HEK293 (cell line): ENCODE data around the gene FGD5.

Experiments
- GLIS1 ChIP-seq: fragments of 450-650 bp; formaldehyde crosslinking; IDR thresholded peaks from 2 replicates; pipeline ENCODE4 v1.5.1; 2016; ENCODE audit warnings: missing biosample characterization, missing genetic modification characterization
- IKZF3 ChIP-seq: fragments of 450-650 bp; IDR thresholded peaks from 2 replicates; pipeline ENCODE4 v1.5.0; 2018; ENCODE audit warnings: missing biosample characterization, mild to moderate bottlenecking, missing genetic modification characterization, moderate library complexity
- KLF1 ChIP-seq: fragments of 450-650 bp; formaldehyde crosslinking; IDR thresholded peaks from 2 replicates; pipeline ENCODE4 v1.5.1; 2016; ENCODE audit warnings: missing biosample characterization, missing genetic modification characterization
- KLF10 ChIP-seq: fragments of 450-650 bp; IDR thresholded peaks from 2 replicates; pipeline ENCODE4 v1.5.1; 2018; ENCODE audit warnings: missing biosample characterization, mild to moderate bottlenecking, missing genetic modification characterization
- OSR2 ChIP-seq: fragments of 450-650 bp; formaldehyde crosslinking; IDR thresholded peaks from 2 replicates; pipeline ENCODE4 v1.5.1; 2016; ENCODE audit warnings: missing biosample characterization, missing genetic modification characterization
- PBX3 ChIP-seq: sonication (generic); formaldehyde crosslinking; IDR thresholded peaks from 2 replicates; pipeline ENCODE4 v1.8.1; 2022; ENCODE audit warnings: mild to moderate bottlenecking, moderate library complexity, missing genetic modification reagents
- SALL2 ChIP-seq: fragments of 450-650 bp; formaldehyde crosslinking; IDR thresholded peaks from 2 replicates; pipeline ENCODE4 v1.5.0; 2017; ENCODE audit warnings: missing biosample characterization, mild to moderate bottlenecking, missing genetic modification characterization, borderline replicate concordance
- SCRT2 ChIP-seq: fragments of 450-650 bp; formaldehyde crosslinking; IDR thresholded peaks from 2 replicates; pipeline ENCODE4 v1.5.1; 2016; ENCODE audit warnings: missing biosample characterization, missing genetic modification characterization
- YY2 ChIP-seq: fragments of 450-650 bp; formaldehyde crosslinking; IDR thresholded peaks from 2 replicates; pipeline ENCODE4 v1.5.1; 2016; ENCODE audit warnings: missing biosample characterization, missing genetic modification characterization
- ZNF155 ChIP-seq: fragments of 450-650 bp; formaldehyde crosslinking; IDR thresholded peaks from 2 replicates; pipeline ENCODE4 v1.5.1; 2016; ENCODE audit warnings: missing biosample characterization, missing genetic modification characterization
- ZNF19 ChIP-seq: fragments of 450-650 bp; formaldehyde crosslinking; IDR thresholded peaks from 2 replicates; pipeline ENCODE4; 2016; ENCODE audit warnings: missing biosample characterization, missing genetic modification characterization, low read depth
- ZNF23 ChIP-seq: fragments of 450-650 bp; formaldehyde crosslinking; IDR thresholded peaks from 2 replicates; pipeline ENCODE4 v1.5.1; 2016; ENCODE audit warnings: missing biosample characterization, missing genetic modification characterization, borderline replicate concordance
- ZNF239 ChIP-seq: fragments of 450-650 bp; formaldehyde crosslinking; IDR thresholded peaks from 2 replicates; pipeline ENCODE4 v1.5.1; 2016; ENCODE audit warnings: missing biosample characterization, missing genetic modification characterization
- ZNF292 ChIP-seq: fragments of 450-650 bp; formaldehyde crosslinking; IDR thresholded peaks from 2 replicates; pipeline ENCODE4 v1.5.1; 2016; ENCODE audit warnings: low read depth, missing biosample characterization, missing genetic modification characterization, borderline replicate concordance
- ZNF354C ChIP-seq: fragments of 450-650 bp; formaldehyde crosslinking; IDR thresholded peaks from 2 replicates; pipeline ENCODE4 v1.5.1; 2016; ENCODE audit warnings: missing biosample characterization, missing genetic modification characterization, low read depth, borderline replicate concordance
- ZNF394 ChIP-seq: fragments of 450-650 bp; formaldehyde crosslinking; IDR thresholded peaks from 2 replicates; pipeline ENCODE4 v1.5.1; 2016; ENCODE audit warnings: missing biosample characterization, missing genetic modification characterization, mild to moderate bottlenecking, moderate library complexity, borderline replicate concordance
- ZNF398 ChIP-seq: fragments of 450-650 bp; formaldehyde crosslinking; IDR thresholded peaks from 2 replicates; pipeline ENCODE4 v1.5.1; 2017; ENCODE audit warnings: missing biosample characterization, missing genetic modification characterization
- ZNF416 ChIP-seq: fragments of 450-650 bp; formaldehyde crosslinking; IDR thresholded peaks from 2 replicates; pipeline ENCODE4 v1.5.1; 2016; ENCODE audit warnings: missing biosample characterization, missing genetic modification characterization
- ZNF510 ChIP-seq: fragments of 450-650 bp; formaldehyde crosslinking; IDR thresholded peaks from 2 replicates; pipeline ENCODE4 v1.5.1; 2018; ENCODE audit warnings: mild to moderate bottlenecking, missing genetic modification characterization, missing biosample characterization; ENCODE audit not compliant: insufficient replicate concordance
- ZNF530 ChIP-seq: fragments of 450-650 bp; formaldehyde crosslinking; IDR thresholded peaks from 2 replicates; pipeline ENCODE4 v1.5.1; 2016; ENCODE audit warnings: low read depth, missing biosample characterization, missing genetic modification characterization
- ZNF558 ChIP-seq: fragments of 450-650 bp; formaldehyde crosslinking; IDR thresholded peaks from 2 replicates; pipeline ENCODE4 v1.5.1; 2016; ENCODE audit warnings: missing biosample characterization, missing genetic modification characterization
- ZNF571 ChIP-seq: fragments of 450-650 bp; formaldehyde crosslinking; IDR thresholded peaks from 2 replicates; pipeline ENCODE4 v1.5.0; 2017; ENCODE audit warnings: missing biosample characterization, missing genetic modification characterization
- ZNF610 ChIP-seq: fragments of 450-650 bp; formaldehyde crosslinking; IDR thresholded peaks from 2 replicates; pipeline ENCODE4 v1.5.1; 2016; ENCODE audit warnings: missing biosample characterization, missing genetic modification characterization, borderline replicate concordance
- ZSCAN23 ChIP-seq: fragments of 450-650 bp; formaldehyde crosslinking; IDR thresholded peaks from 2 replicates; pipeline ENCODE4 v1.5.1; 2016; ENCODE audit warnings: missing biosample characterization, missing genetic modification characterization
- TF ChIP-seq, protein P1 (sequence below): fragments of 450-650 bp; formaldehyde crosslinking; conservative IDR thresholded peaks from 2 replicates; pipeline ENCODE4 v1.5.1; 2016; ENCODE audit warnings: low read depth, missing biosample characterization, missing genetic modification characterization
- TF ChIP-seq, protein P2 (sequence below): fragments of 450-650 bp; formaldehyde crosslinking; IDR thresholded peaks from 2 replicates; pipeline ENCODE4 v1.5.1; 2016; ENCODE audit warnings: missing biosample characterization, missing genetic modification characterization, borderline replicate concordance

The FGD5 gene

GRCh38 chr3:14947886-14948608 is 129.3 kb downstream of the FGD5 start (continued):
- peak; percentile 52; the same call in 1 of the 2 replicates for TF ChIP-seq ZNF394 (tag by site-specific recombination)
- no peak for TF ChIP-seq ZNF23 (tag by site-specific recombination)
- peak; percentile 94 for TF ChIP-seq ZNF398 (tag by site-specific recombination)
- TF ChIP-seq ZNF354C (tag by site-specific recombination), result no peak
- TF ChIP-seq SCRT2 (tag by site-specific recombination), result no peak
- TF ChIP-seq ZNF239 (tag by site-specific recombination), result no peak
- no peak for TF ChIP-seq ZNF571 (tag by site-specific recombination)
- no peak for TF ChIP-seq ZSCAN23 (tag by site-specific recombination)
- TF ChIP-seq ZNF530, result no peak
- TF ChIP-seq PBX3, result no peak
- no peak for TF ChIP-seq ZNF292 (tag by site-specific recombination)
- TF ChIP-seq ZNF155 (tag by site-specific recombination), result no peak
- TF ChIP-seq, protein P1, sequence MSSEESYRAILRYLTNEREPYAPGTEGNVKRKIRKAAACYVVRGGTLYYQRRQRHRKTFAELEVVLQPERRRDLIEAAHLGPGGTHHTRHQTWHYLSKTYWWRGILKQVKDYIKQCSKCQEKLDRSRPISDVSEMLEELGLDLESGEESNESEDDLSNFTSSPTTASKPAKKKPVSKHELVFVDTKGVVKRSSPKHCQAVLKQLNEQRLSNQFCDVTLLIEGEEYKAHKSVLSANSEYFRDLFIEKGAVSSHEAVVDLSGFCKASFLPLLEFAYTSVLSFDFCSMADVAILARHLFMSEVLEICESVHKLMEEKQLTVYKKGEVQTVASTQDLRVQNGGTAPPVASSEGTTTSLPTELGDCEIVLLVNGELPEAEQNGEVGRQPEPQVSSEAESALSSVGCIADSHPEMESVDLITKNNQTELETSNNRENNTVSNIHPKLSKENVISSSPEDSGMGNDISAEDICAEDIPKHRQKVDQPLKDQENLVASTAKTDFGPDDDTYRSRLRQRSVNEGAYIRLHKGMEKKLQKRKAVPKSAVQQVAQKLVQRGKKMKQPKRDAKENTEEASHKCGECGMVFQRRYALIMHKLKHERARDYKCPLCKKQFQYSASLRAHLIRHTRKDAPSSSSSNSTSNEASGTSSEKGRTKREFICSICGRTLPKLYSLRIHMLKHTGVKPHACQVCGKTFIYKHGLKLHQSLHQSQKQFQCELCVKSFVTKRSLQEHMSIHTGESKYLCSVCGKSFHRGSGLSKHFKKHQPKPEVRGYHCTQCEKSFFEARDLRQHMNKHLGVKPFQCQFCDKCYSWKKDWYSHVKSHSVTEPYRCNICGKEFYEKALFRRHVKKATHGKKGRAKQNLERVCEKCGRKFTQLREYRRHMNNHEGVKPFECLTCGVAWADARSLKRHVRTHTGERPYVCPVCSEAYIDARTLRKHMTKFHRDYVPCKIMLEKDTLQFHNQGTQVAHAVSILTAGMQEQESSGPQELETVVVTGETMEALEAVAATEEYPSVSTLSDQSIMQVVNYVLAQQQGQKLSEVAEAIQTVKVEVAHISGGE, result peak; percentile 40; the same call in 1 of the 2 replicates
- TF ChIP-seq ZNF416 (tag by site-specific recombination), result no peak
- TF ChIP-seq SALL2 (tag by site-specific recombination), result no peak
- TF ChIP-seq, protein P2, sequence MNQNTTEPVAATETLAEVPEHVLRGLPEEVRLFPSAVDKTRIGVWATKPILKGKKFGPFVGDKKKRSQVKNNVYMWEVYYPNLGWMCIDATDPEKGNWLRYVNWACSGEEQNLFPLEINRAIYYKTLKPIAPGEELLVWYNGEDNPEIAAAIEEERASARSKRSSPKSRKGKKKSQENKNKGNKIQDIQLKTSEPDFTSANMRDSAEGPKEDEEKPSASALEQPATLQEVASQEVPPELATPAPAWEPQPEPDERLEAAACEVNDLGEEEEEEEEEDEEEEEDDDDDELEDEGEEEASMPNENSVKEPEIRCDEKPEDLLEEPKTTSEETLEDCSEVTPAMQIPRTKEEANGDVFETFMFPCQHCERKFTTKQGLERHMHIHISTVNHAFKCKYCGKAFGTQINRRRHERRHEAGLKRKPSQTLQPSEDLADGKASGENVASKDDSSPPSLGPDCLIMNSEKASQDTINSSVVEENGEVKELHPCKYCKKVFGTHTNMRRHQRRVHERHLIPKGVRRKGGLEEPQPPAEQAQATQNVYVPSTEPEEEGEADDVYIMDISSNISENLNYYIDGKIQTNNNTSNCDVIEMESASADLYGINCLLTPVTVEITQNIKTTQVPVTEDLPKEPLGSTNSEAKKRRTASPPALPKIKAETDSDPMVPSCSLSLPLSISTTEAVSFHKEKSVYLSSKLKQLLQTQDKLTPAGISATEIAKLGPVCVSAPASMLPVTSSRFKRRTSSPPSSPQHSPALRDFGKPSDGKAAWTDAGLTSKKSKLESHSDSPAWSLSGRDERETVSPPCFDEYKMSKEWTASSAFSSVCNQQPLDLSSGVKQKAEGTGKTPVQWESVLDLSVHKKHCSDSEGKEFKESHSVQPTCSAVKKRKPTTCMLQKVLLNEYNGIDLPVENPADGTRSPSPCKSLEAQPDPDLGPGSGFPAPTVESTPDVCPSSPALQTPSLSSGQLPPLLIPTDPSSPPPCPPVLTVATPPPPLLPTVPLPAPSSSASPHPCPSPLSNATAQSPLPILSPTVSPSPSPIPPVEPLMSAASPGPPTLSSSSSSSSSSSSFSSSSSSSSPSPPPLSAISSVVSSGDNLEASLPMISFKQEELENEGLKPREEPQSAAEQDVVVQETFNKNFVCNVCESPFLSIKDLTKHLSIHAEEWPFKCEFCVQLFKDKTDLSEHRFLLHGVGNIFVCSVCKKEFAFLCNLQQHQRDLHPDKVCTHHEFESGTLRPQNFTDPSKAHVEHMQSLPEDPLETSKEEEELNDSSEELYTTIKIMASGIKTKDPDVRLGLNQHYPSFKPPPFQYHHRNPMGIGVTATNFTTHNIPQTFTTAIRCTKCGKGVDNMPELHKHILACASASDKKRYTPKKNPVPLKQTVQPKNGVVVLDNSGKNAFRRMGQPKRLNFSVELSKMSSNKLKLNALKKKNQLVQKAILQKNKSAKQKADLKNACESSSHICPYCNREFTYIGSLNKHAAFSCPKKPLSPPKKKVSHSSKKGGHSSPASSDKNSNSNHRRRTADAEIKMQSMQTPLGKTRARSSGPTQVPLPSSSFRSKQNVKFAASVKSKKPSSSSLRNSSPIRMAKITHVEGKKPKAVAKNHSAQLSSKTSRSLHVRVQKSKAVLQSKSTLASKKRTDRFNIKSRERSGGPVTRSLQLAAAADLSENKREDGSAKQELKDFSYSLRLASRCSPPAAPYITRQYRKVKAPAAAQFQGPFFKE (tag by site-specific recombination), result no peak
- peak; percentile 86 for TF ChIP-seq YY2
- TF ChIP-seq ZNF19, result no peak
- TF ChIP-seq ZNF558 (tag by site-specific recombination), result no peak
- TF ChIP-seq KLF10, result peak; percentile 98
- TF ChIP-seq GLIS1, result peak; percentile 5; the same call in 1 of the 2 replicates
- TF ChIP-seq ZNF510 (tag by site-specific recombination), result no peak
- TF ChIP-seq OSR2 (tag by site-specific recombination), result no peak
- TF ChIP-seq IKZF3 (tag by site-specific recombination), result peak; percentile 100
- TF ChIP-seq KLF1 (tag by site-specific recombination), result peak; percentile 72
- no peak for TF ChIP-seq ZNF610 (tag by site-specific recombination)
